ENCODE results near the gene PREB. TPM values are rescaled to one million over a fixed set of nuclear protein-coding genes. Genes with fewer than 3 reads are reported as not detected.
A peak's percentile ranks its signal among the peaks of the same experiment; 100 is the strongest.
"Not testable (repeated sequence)": the region's sequence is repeated elsewhere in the genome, so short reads cannot be mapped to it uniquely, and the experiment has no call there.

PREB gene
- total and polyA plus RNA-seq, 12 donors, result 41.6 to 73.7 (median 48.8) TPM

GRCh38 chr2:27118525-27119329 is 15.7 kb downstream of the PREB start, which contains the start of gene CGREF1:
CGREF1 (minus strand) TSS chr2:27119128; CDS start chr2:27104366, 14,762 bp downstream.
- Histone ChIP-seq H3K27me3 (peaks cover 3 to 37% (median 28%) of the 10 kb centered on the region in 7 donors), H3K4me3 (peak within 1 kb of the TSS in 9 of 10 donors; percentile 26 to 45 (median 35)), H3K36me3 (no peaks in the 10 kb centered on the region), H3K4me1 (peaks cover 4 to 24% (median 11%) of the 10 kb centered on the region in 9 donors), H3K9me3 (no peaks in the 10 kb centered on the region), H3K27ac (no peak within 1 kb of the TSS)
- TF ChIP-seq CTCF (IDR thresholded peaks at IDR 0.05), result no peak
- ATAC-seq (peak in 2 of 8 donors; percentile 11 to 25), DNase-seq (no peak)
- 3 to 5% methylated on average over 74 to 84 of the region's 84 CpGs for WGBS, 2 donors
- intact Hi-C loops (cut with DNase I), result no loop called here

- Histone ChIP-seq H3K27me3 (peaks cover 3 to 37% (median 28%) of the 10 kb centered on the region in 7 donors), H3K4me3 (peak overlapping the region in 9 of 10 donors; percentile 26 to 45 (median 35)), H3K9me3 (no peaks in the 10 kb centered on the region), H3K27ac (no peak overlapping the region), H3K36me3 (no peaks in the 10 kb centered on the region), H3K4me1 (peaks cover 4 to 17% (median 9%) of the 10 kb centered on the region in 9 donors)
- WGBS, 2 donors, result 23% methylated on average over 14 of the region's 14 CpGs
- intact Hi-C loops (cut with DNase I), result no loop called here
- ATAC-seq, result no peak
- DNase-seq, result no peak
- no peak for TF ChIP-seq CTCF (IDR thresholded peaks at IDR 0.05)
These were observed 16.4 kb downstream of the PREB start for GRCh38 chr2:27117995-27118524.

GRCh38 chr2:27115519-27115918 is 18.9 kb downstream of the PREB start:
- no peak for TF ChIP-seq CTCF (IDR thresholded peaks at IDR 0.05)
- H3K4me3 ChIP-seq, result no peak overlapping the region
- ATAC-seq, result no peak

GRCh38 chr2:27111392-27112078 is 22.9 kb downstream of the PREB start:
- H3K4me1 ChIP-seq; H3K9me3 ChIP-seq; ATAC-seq; H3K27ac ChIP-seq; intact Hi-C loops (cut with DNase I); H3K4me3 ChIP-seq; DNase-seq; H3K36me3 ChIP-seq: not testable (repeated sequence)
- H3K27me3 ChIP-seq, result peaks cover 0 to 12% (median 2%) of the 10 kb centered on the region in 7 donors
- 88 to 93% methylated on average over 49 of the region's 49 CpGs for WGBS, 2 donors

More at GRCh38 chr2:27115519-27115918, 18.9 kb downstream of the PREB start:
- H3K36me3 ChIP-seq, result no peaks in the 10 kb centered on the region
- H3K27me3 ChIP-seq, result peaks cover 3 to 37% (median 28%) of the 10 kb centered on the region in 7 donors
- no peak for DNase-seq
- no peak overlapping the region for H3K27ac ChIP-seq
- H3K9me3 ChIP-seq, result no peaks in the 10 kb centered on the region
- WGBS, 2 donors, result 67 to 76% methylated on average over 2 of the region's 2 CpGs
- peaks cover 4 to 11% (median 6%) of the 10 kb centered on the region in 9 donors for H3K4me1 ChIP-seq
- intact Hi-C loops (cut with DNase I), result no loop called here

- DNase-seq; H3K27ac ChIP-seq; H3K9me3 ChIP-seq; intact Hi-C loops (cut with DNase I); H3K36me3 ChIP-seq; H3K4me3 ChIP-seq; H3K4me1 ChIP-seq; ATAC-seq: not testable (repeated sequence)
- WGBS, 2 donors, result 84 to 87% methylated on average over 24 of the region's 24 CpGs
- H3K27me3 ChIP-seq, result peaks cover 0 to 12% (median 0%) of the 10 kb centered on the region in 7 donors
These were observed 23.7 kb downstream of the PREB start for GRCh38 chr2:27110603-27111352.
